A673 (cell line): ENCODE results near the gene ZNF625. TPM values are rescaled to one million over a fixed set of nuclear protein-coding genes. Genes with fewer than 3 reads are reported as not detected.

Experiments
- BruUV-seq: library from RNA; stranded (reverse); fragments of 400-500 nt; replicated peaks from 2 replicates; lab custom pipeline; 2021; lab: Mats Ljungman, UMichigan
- CTCF ChIA-PET: fragments of 300-600 bp; sonication (Branson Sonifier 250); formaldehyde crosslinking; loops from one replicate; lab custom pipeline; 2022; ENCODE audit warnings: antibody characterized with exemption; lab: Charles Lee
- POLR2A ChIA-PET: fragments of 300-600 bp; sonication (Branson Sonifier 250); formaldehyde crosslinking; loops from one replicate; lab custom pipeline; 2022; ENCODE audit warnings: antibody characterized with exemption; ENCODE audit not compliant: low non-redundant PET; lab: Charles Lee
- DNase-seq: peaks from one replicate; pipeline ENCODE4 v3.0.0-alpha.2; 2015; ENCODE audit warnings: low spot score
- H3K27ac ChIP-seq: fragments of 200-600 bp; sonication (generic); 2 replicates; pipeline ENCODE4 v1.5.1; 2016; ENCODE audit warnings: mixed run types, low read depth, mild to moderate bottlenecking, mixed read lengths, antibody characterized with exemption, low read length; ENCODE audit not compliant: poor library complexity, severe bottlenecking
- H3K27me3 ChIP-seq: fragments of 200-600 bp; sonication (generic); replicated peaks from 2 replicates; pipeline ENCODE4 v1.6.1; 2017; ENCODE audit warnings: mixed run types, low read depth, mild to moderate bottlenecking, mixed read lengths, antibody characterized with exemption, low read length; ENCODE audit not compliant: insufficient read depth, poor library complexity
- H3K36me3 ChIP-seq: fragments of 200-600 bp; sonication (generic); 2 replicates; pipeline ENCODE4 v1.6.1; 2016; ENCODE audit warnings: mixed run types, mild to moderate bottlenecking, mixed read lengths, antibody characterized with exemption, low read length; ENCODE audit not compliant: insufficient read depth, poor library complexity, severe bottlenecking
- H3K4me1 ChIP-seq: fragments of 200-600 bp; sonication (generic); 2 replicates; pipeline ENCODE4 v1.6.1; 2017; ENCODE audit warnings: mixed run types, mild to moderate bottlenecking, mixed read lengths, antibody characterized with exemption, low read length; ENCODE audit not compliant: insufficient read depth, poor library complexity, severe bottlenecking
- H3K4me3 ChIP-seq: fragments of 200-600 bp; sonication (generic); 2 replicates; pipeline ENCODE4 v1.5.1; 2016; ENCODE audit warnings: low read depth, mixed run types, mild to moderate bottlenecking, mixed read lengths, low read length; ENCODE audit not compliant: poor library complexity, severe bottlenecking
- H3K9me3 ChIP-seq: fragments of 200-600 bp; sonication (generic); 2 replicates; pipeline ENCODE4 v1.6.1; 2016; ENCODE audit warnings: mixed run types, low read depth, mild to moderate bottlenecking, mixed read lengths, antibody characterized with exemption, low read length; ENCODE audit not compliant: poor library complexity, severe bottlenecking
- EZH2 ChIP-seq: fragments of 200-600 bp; sonication (generic); IDR thresholded peaks from 2 replicates; pipeline ENCODE4 v1.6.1; 2017; ENCODE audit warnings: borderline replicate concordance, low read depth, mild to moderate bottlenecking, mixed read lengths, antibody characterized with exemption, low read length; ENCODE audit not compliant: poor library complexity, severe bottlenecking
- intact Hi-C: fragments of 100-400 bp; cut with micrococcal nuclease; formaldehyde crosslinking; loops from one replicate; pipeline ENCODE4 v1.10.0; 2022; ENCODE audit not compliant: unreplicated experiment
- total RNA-seq: library from RNA; stranded (reverse); gene quantifications from 2 replicates; pipeline ENCODE4 v1.2.3, GENCODE V29; 2021
- TF ChIP-seq, protein P1 (sequence below): fragments of 300-800, 200-600 bp; sonication (generic); conservative IDR thresholded peaks from 2 replicates; pipeline ENCODE4 v1.5.1; 2017; ENCODE audit warnings: low read depth, mild to moderate bottlenecking, antibody characterized with exemption, low read length, moderate library complexity, mixed read lengths

Gene ZNF625
- total RNA-seq, 1 experiment from 2014 or later = 9.1 TPM

DNA sequence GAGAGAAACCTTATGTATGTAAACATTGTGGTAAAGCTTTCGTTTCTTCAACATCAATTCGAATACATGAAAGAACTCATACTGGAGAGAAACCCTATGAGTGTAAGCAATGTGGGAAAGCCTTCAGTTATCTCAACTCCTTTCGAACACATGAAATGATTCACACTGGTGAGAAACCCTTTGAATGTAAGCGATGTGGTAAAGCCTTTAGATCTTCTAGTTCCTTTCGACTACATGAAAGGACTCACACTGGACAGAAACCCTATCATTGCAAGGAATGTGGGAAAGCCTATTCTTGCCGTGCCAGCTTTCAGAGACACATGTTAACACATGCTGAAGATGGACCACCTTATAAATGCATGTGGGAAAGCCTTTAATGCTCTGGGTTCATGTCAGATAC, 31.1 kb upstream of the ZNF625 start:
- Histone ChIP-seq H3K27me3 (no peaks in the 10 kb centered on the region), H3K9me3 (peaks cover 78% of the 10 kb centered on the region), H3K27ac (no peak overlapping the region), H3K4me3 (no peak overlapping the region), H3K36me3 (peaks cover 43% of the 10 kb centered on the region), H3K4me1 (no peaks in the 10 kb centered on the region)
- POLR2A ChIA-PET = no interaction called here
- intact Hi-C loops = no loop called here
- TF ChIP-seq, protein P1, sequence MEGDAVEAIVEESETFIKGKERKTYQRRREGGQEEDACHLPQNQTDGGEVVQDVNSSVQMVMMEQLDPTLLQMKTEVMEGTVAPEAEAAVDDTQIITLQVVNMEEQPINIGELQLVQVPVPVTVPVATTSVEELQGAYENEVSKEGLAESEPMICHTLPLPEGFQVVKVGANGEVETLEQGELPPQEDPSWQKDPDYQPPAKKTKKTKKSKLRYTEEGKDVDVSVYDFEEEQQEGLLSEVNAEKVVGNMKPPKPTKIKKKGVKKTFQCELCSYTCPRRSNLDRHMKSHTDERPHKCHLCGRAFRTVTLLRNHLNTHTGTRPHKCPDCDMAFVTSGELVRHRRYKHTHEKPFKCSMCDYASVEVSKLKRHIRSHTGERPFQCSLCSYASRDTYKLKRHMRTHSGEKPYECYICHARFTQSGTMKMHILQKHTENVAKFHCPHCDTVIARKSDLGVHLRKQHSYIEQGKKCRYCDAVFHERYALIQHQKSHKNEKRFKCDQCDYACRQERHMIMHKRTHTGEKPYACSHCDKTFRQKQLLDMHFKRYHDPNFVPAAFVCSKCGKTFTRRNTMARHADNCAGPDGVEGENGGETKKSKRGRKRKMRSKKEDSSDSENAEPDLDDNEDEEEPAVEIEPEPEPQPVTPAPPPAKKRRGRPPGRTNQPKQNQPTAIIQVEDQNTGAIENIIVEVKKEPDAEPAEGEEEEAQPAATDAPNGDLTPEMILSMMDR = no peak
- no peak for TF ChIP-seq EZH2
- CTCF ChIA-PET = no interaction called here
- BruUV-seq = no TSS peak
- no peak for DNase-seq

GRCh38 chr19:12180377-12180776, 23.8 kb upstream of the ZNF625 start:
- no peak overlapping the region for H3K4me3 ChIP-seq
- ChIA-PET CTCF (no interaction called here), POLR2A (no interaction called here)
- no peaks in the 10 kb centered on the region for H3K36me3 ChIP-seq
- no TSS peak for BruUV-seq
- no peaks in the 10 kb centered on the region for H3K4me1 ChIP-seq
- no peak overlapping the region for H3K27ac ChIP-seq
- peaks cover 29% of the 10 kb centered on the region for H3K9me3 ChIP-seq
- H3K27me3 ChIP-seq = no peaks in the 10 kb centered on the region
- intact Hi-C loops = no loop called here
- no peak for DNase-seq
- TF ChIP-seq, protein P1 = no peak
- TF ChIP-seq EZH2 = no peak

DNA sequence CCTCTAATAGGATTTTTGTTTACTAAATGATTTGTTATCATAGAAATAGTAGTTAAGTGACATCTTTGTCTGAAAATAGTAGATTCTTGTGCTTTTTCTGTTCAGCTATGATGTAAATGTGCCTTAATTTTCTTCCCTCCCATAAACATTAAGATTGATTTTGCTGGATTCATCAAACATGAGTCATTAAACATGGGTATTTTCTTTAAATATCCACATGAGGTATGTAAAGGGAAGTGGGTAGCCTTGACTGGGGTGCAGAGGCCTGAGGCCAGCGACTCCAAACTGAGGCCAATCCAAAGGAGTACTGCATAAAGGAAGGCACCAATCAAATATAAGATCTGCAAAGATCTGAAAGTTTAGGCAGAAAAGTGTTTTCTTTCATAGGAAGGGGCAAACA, 10.1 kb upstream of the ZNF625 start:
- Histone ChIP-seq H3K4me3 (no peak overlapping the region), H3K36me3 (no peaks in the 10 kb centered on the region), H3K9me3 (no peaks in the 10 kb centered on the region), H3K27ac (no peak overlapping the region), H3K4me1 (no peaks in the 10 kb centered on the region), H3K27me3 (no peaks in the 10 kb centered on the region)
- CTCF ChIA-PET = no interaction called here
- DNase-seq = no peak
- TF ChIP-seq, protein P1 = no peak
- TF ChIP-seq EZH2 = no peak
- POLR2A ChIA-PET = no interaction called here
- intact Hi-C loops = no loop called here
- no TSS peak for BruUV-seq
